CD8-positive, alpha-beta memory T cell (primary cell): ENCODE data around the gene HMGXB3. TPM values are rescaled to one million over a fixed set of nuclear protein-coding genes. Genes with fewer than 3 reads are reported as not detected.

Source experiments
- CTCF ChIA-PET: fragments of 350-600 bp; sonication (Branson Sonifier 250); formaldehyde crosslinking; loops from one replicate; lab custom pipeline; 2021; ENCODE audit warnings: antibody characterized with exemption; lab: Charles Lee
- POLR2A ChIA-PET: fragments of 350-600 bp; sonication (Branson Sonifier 250); formaldehyde crosslinking; loops from one replicate; lab custom pipeline; 2021; ENCODE audit warnings: antibody characterized with exemption; lab: Charles Lee
- DNase-seq, 5 donors: peaks; one replicate each; pipeline versions ENCODE4 v3.0.0 to v3.0.0-alpha.2; 2020 to 2022; ENCODE audit warnings: mixed read lengths in 1 of 5
- H3K27ac ChIP-seq: one replicate; pipeline ENCODE4 v1.7.0; 2013; ENCODE audit warnings: low read depth, mild to moderate bottlenecking, low read length, moderate library complexity
- H3K27me3 ChIP-seq: 2 replicates; pipeline ENCODE4 v1.7.0; 2013; ENCODE audit warnings: low read length, mild to moderate bottlenecking; ENCODE audit not compliant: insufficient read depth, poor library complexity, severe bottlenecking
- H3K36me3 ChIP-seq: 2 replicates; pipeline ENCODE4 v1.7.0; 2013; ENCODE audit warnings: mild to moderate bottlenecking, low read length, moderate library complexity; ENCODE audit not compliant: insufficient read depth
- H3K4me1 ChIP-seq: 2 replicates; pipeline ENCODE4 v1.7.0; 2013; ENCODE audit warnings: mild to moderate bottlenecking, low read length, moderate library complexity; ENCODE audit not compliant: insufficient read depth
- H3K4me3 ChIP-seq: 2 replicates; pipeline ENCODE4 v1.7.0; 2013; ENCODE audit warnings: mild to moderate bottlenecking, low read length
- H3K9me3 ChIP-seq: 2 replicates; pipeline ENCODE4 v1.7.0; 2013; ENCODE audit warnings: mild to moderate bottlenecking, low read length
- H3K27ac Mint-ChIP-seq, 8 donors: one replicate each; pipeline ENCODE4 v1.8.0; 2020 to 2021; ENCODE audit warnings: mixed read lengths in 8 of 8, mild to moderate bottlenecking in 6 of 8, inconsistent platforms in 3 of 8, moderate library complexity in 3 of 8
- H3K27me3 Mint-ChIP-seq, 2 donors: one replicate each; pipeline ENCODE4 v1.8.0; 2020 to 2021; ENCODE audit warnings: mixed read lengths in 2 of 2, mild to moderate bottlenecking in 1 of 2, moderate library complexity in 1 of 2
- H3K36me3 Mint-ChIP-seq, 3 donors: one replicate each; pipeline ENCODE4 v1.8.0; 2020 to 2021; ENCODE audit warnings: mixed read lengths in 3 of 3, inconsistent platforms in 1 of 3, mild to moderate bottlenecking in 1 of 3
- H3K4me1 Mint-ChIP-seq, 3 donors: one replicate each; pipeline ENCODE4 v1.8.0; 2020 to 2021; ENCODE audit warnings: mixed read lengths in 3 of 3, inconsistent platforms in 1 of 3, mild to moderate bottlenecking in 1 of 3
- H3K4me3 Mint-ChIP-seq, 7 donors: one replicate each; pipeline ENCODE4 v1.8.0; 2020 to 2021; ENCODE audit warnings: mixed read lengths in 7 of 7, mild to moderate bottlenecking in 6 of 7, moderate library complexity in 4 of 7, inconsistent platforms in 2 of 7
- H3K9me3 Mint-ChIP-seq, 5 donors: one replicate each; pipeline ENCODE4 v1.8.0; 2020 to 2022; ENCODE audit warnings: mixed read lengths in 5 of 5, mild to moderate bottlenecking in 3 of 5, moderate library complexity in 2 of 5, inconsistent platforms in 1 of 5
- polyA plus RNA-seq: library from polyadenylated mRNA; unstranded; fragments of 300-500 nt; fragmentation: Illumina TruSeq; gene quantifications from one replicate; pipeline ENCODE4 v1.2.3, GENCODE V29; 2021
- total RNA-seq, 2 experiments: library from RNA; stranded (reverse); gene quantifications; one replicate each; pipeline ENCODE4 v1.2.3, GENCODE V29; 2021

HMGXB3 gene
- 10 to 100 TPM; 36.8 to 40.7 TPM for total RNA-seq
- polyA plus RNA-seq, result 15.3 TPM

DNA sequence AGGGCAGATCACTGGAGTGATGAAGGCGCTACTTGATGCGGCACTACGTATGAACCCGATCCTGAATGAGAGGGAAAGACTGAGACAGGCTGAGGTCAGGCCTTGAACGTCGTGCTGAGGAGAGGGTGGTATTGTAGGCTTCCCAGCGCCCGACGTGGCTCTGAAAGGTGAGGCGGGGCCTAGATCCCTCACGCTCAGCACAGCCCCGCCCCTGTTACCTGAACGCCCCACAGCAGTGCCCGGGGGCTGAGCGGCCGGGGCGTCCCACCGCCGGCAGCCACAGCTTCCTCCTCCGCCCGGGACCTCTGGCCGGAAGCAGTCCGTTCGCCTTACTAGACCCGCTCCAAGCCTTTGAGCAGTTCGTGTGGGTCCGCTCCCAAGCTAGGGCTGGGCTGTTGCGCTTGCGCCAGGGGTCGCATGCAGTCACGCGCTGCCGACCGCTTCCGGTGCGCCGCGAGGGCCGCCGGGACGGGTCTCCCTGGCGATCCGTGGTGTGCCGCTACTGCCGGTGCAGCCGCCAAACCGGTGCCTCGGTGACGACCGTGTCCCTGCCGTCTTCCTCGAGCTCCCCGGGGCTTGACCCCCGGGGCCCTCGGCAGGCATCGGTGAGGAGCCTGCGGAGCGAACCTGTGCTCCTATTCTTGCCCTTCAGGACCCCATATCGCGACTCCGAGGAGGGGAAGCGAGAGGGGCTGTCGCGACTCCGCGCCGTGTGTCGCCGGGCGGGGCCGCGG is at the start of gene HMGXB3, which contains the start of gene TIGD6:
HMGXB3 (plus strand) TSS at position 484 of the 734 bp plus-strand sequence. CDS start 4,114 bp downstream, outside the sequence.
TIGD6 (minus strand) TSS at position 399 of the 734 bp plus-strand sequence. CDS start 4,306 bp downstream, outside the sequence.
- ChIA-PET CTCF (interaction anchor here (0.8 to 2.5 kb wide), 8 partner anchors 9 to 363 kb away, joined by 3 to 11 read pairs (median 4); no protein-coding TSS in a partner anchor), POLR2A (interaction anchor here (0.6 to 1.3 kb wide), 6 partner anchors 39 to 1771 kb away, joined by 3 to 6 read pairs (median 4); partner anchors contain the start of genes G3BP1, PCYOX1L, RBM22 and SLC26A2)
- Histone ChIP-seq H3K27me3 (no peaks in the 10 kb centered on the region), H3K4me3 (peak within 1 kb of the TSS; percentile 81), H3K4me1 (peaks cover 20% of the 10 kb centered on the region), H3K27ac (peak within 1 kb of the TSS; percentile 73), H3K36me3 (no peaks in the 10 kb centered on the region), H3K9me3 (no peaks in the 10 kb centered on the region)
- no peaks in the 10 kb centered on the region for H3K27me3 Mint-ChIP-seq
- H3K9me3 Mint-ChIP-seq, result no peaks in the 10 kb centered on the region
- H3K27ac Mint-ChIP-seq, result peak within 1 kb of the TSS; percentile 79 to 97 (median 94)
- peak; percentile 69 to 86 (median 81) for DNase-seq
- peaks cover 0 to 40% (median 9%) of the 10 kb centered on the region in 3 donors for H3K36me3 Mint-ChIP-seq
- peaks cover 35 to 56% (median 47%) of the 10 kb centered on the region in 3 donors for H3K4me1 Mint-ChIP-seq
- H3K4me3 Mint-ChIP-seq, result peak within 1 kb of the TSS; percentile 89 to 96 (median 90)

- no peak for DNase-seq
- H3K27me3 Mint-ChIP-seq, result peaks cover 3 to 30% of the 10 kb centered on the region in 2 donors
- H3K27ac Mint-ChIP-seq, result no peak overlapping the region
- Histone ChIP-seq H3K27ac (no peak overlapping the region), H3K36me3 (no peaks in the 10 kb centered on the region), H3K4me3 (no peak overlapping the region), H3K27me3 (no peaks in the 10 kb centered on the region), H3K4me1 (no peaks in the 10 kb centered on the region), H3K9me3 (no peaks in the 10 kb centered on the region)
- POLR2A ChIA-PET, result interaction anchor here (1.4 kb wide), 1 partner anchor 9 kb away, joined by 4 read pairs; the partner anchor contains the start of gene SLC26A2
- H3K4me3 Mint-ChIP-seq, result no peak overlapping the region
- H3K9me3 Mint-ChIP-seq, result no peaks in the 10 kb centered on the region
- no peaks in the 10 kb centered on the region for H3K36me3 Mint-ChIP-seq
- CTCF ChIA-PET, result interaction anchor here (0.5 to 1.1 kb wide), 2 partner anchors 39 to 116 kb away, joined by 3 read pairs; no protein-coding TSS in a partner anchor
- no peaks in the 10 kb centered on the region for H3K4me1 Mint-ChIP-seq
These were observed 49.3 kb upstream of the HMGXB3 start for GRCh38 chr5:149951138-149951749.

- Histone ChIP-seq H3K4me3 (no peak overlapping the region), H3K9me3 (no peaks in the 10 kb centered on the region), H3K36me3 (no peaks in the 10 kb centered on the region), H3K4me1 (no peaks in the 10 kb centered on the region), H3K27ac (no peak overlapping the region), H3K27me3 (no peaks in the 10 kb centered on the region)
- no peak overlapping the region for H3K27ac Mint-ChIP-seq
- H3K36me3 Mint-ChIP-seq, result no peaks in the 10 kb centered on the region
- H3K9me3 Mint-ChIP-seq, result no peaks in the 10 kb centered on the region
- no peak for DNase-seq
- CTCF ChIA-PET, result no interaction called here
- H3K27me3 Mint-ChIP-seq, result peaks cover 0 to 9% of the 10 kb centered on the region in 2 donors
- H3K4me3 Mint-ChIP-seq, result no peak overlapping the region
- POLR2A ChIA-PET, result no interaction called here
- no peaks in the 10 kb centered on the region for H3K4me1 Mint-ChIP-seq
These were observed 47.0 kb upstream of the HMGXB3 start for GRCh38 chr5:149953436-149954121.

- Histone ChIP-seq H3K27me3 (no peaks in the 10 kb centered on the region), H3K4me3 (no peak overlapping the region), H3K36me3 (no peaks in the 10 kb centered on the region), H3K27ac (no peak overlapping the region), H3K4me1 (peaks cover 4% of the 10 kb centered on the region), H3K9me3 (no peaks in the 10 kb centered on the region)
- H3K9me3 Mint-ChIP-seq, result no peaks in the 10 kb centered on the region
- ChIA-PET POLR2A (no interaction called here), CTCF (no interaction called here)
- H3K4me1 Mint-ChIP-seq, result peaks cover 6 to 10% (median 7%) of the 10 kb centered on the region in 3 donors
- H3K36me3 Mint-ChIP-seq, result peaks cover 0 to 1% (median 0%) of the 10 kb centered on the region in 3 donors
- H3K27ac Mint-ChIP-seq, result no peak overlapping the region
- peaks cover 0 to 3% of the 10 kb centered on the region in 2 donors for H3K27me3 Mint-ChIP-seq
- no peak overlapping the region for H3K4me3 Mint-ChIP-seq
- no peak for DNase-seq
These were observed 45.7 kb upstream of the HMGXB3 start for GRCh38 chr5:149954798-149955197.

GRCh38 chr5:149956685-149957084 is 43.9 kb upstream of the HMGXB3 start:
- DNase-seq, result no peak
- Mint-ChIP-seq H3K36me3 (peaks cover 0 to 10% (median 0%) of the 10 kb centered on the region in 3 donors), H3K4me1 (peaks cover 16 to 24% (median 21%) of the 10 kb centered on the region in 3 donors), H3K27ac (peak overlapping the region in 1 of 8 donors; percentile 69), H3K4me3 (no peak overlapping the region), H3K27me3 (peaks cover 0 to 3% of the 10 kb centered on the region in 2 donors), H3K9me3 (no peaks in the 10 kb centered on the region)
- no peak overlapping the region for H3K27ac ChIP-seq
- ChIA-PET POLR2A (no interaction called here), CTCF (no interaction called here)
- no peak overlapping the region for H3K4me3 ChIP-seq
- H3K27me3 ChIP-seq, result no peaks in the 10 kb centered on the region
- H3K4me1 ChIP-seq, result peaks cover 14% of the 10 kb centered on the region
- no peaks in the 10 kb centered on the region for H3K36me3 ChIP-seq
- no peaks in the 10 kb centered on the region for H3K9me3 ChIP-seq

- H3K27me3 Mint-ChIP-seq, result no peaks in the 10 kb centered on the region
- no peak for DNase-seq
- Histone ChIP-seq H3K4me1 (peaks cover 18% of the 10 kb centered on the region), H3K36me3 (no peaks in the 10 kb centered on the region), H3K4me3 (no peak overlapping the region), H3K27me3 (no peaks in the 10 kb centered on the region), H3K27ac (no peak overlapping the region), H3K9me3 (no peaks in the 10 kb centered on the region)
- ChIA-PET CTCF (interaction anchor here (1.8 to 2.0 kb wide), 2 partner anchors 10 to 33 kb away, joined by 7 to 9 read pairs; no protein-coding TSS in a partner anchor), POLR2A (interaction anchor here (0.9 kb wide), 1 partner anchor 43 kb away, joined by 3 read pairs; the partner anchor contains the start of genes HMGXB3 and TIGD6)
- peaks cover 28 to 36% (median 33%) of the 10 kb centered on the region in 3 donors for H3K4me1 Mint-ChIP-seq
- H3K4me3 Mint-ChIP-seq, result no peak overlapping the region
- peaks cover 0 to 11% (median 3%) of the 10 kb centered on the region in 3 donors for H3K36me3 Mint-ChIP-seq
- no peak overlapping the region for H3K27ac Mint-ChIP-seq
- no peaks in the 10 kb centered on the region for H3K9me3 Mint-ChIP-seq
These were observed 42.7 kb upstream of the HMGXB3 start for GRCh38 chr5:149957855-149958254.

DNA sequence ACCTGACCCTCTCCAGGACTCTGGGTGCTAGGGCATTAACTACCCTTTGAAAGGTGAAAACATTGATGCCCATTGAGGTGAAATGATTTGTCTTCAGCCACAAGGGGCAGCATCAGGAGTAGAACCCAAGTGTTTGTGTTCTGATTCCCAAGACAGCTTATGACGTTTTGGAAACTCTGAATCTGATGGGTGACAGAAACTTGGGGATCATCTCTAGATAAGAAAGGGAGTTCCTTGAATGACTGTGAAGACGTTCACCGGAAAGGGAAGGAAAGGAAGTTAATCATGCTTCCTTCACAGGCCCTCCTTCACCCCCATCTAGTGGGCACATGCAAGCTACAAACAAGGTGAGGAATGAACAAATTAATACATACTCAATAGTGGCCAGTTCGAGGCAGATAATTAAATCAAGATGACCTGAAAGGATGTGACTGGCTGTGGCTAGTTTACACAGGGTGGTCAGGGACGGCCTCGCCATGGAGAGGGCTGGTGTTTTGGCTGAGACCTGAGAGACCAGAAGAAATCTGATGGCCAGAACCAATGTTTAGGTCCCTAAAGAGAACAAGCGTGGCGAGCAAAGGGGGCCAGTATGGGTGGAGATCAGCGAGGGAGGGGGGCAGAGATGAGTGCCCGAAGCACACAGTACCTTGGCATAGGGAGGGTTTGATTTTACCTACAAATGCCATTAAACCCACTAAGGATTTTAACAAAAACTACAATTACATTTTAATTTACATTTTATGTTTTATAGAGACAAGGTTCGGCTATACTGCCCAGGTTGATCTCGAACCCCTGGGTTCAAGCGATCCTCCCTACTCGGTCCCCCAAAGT is 40.9 kb upstream of the HMGXB3 start:
- Mint-ChIP-seq H3K36me3 (peaks cover 0 to 13% (median 4%) of the 10 kb centered on the region in 3 donors), H3K27me3 (no peaks in the 10 kb centered on the region), H3K9me3 (no peaks in the 10 kb centered on the region), H3K4me3 (peak overlapping the region; percentile 91 to 98 (median 96)), H3K27ac (peak overlapping the region; percentile 85 to 99 (median 96)), H3K4me1 (peaks cover 28 to 40% (median 38%) of the 10 kb centered on the region in 3 donors)
- no peaks in the 10 kb centered on the region for H3K36me3 ChIP-seq
- H3K4me1 ChIP-seq, result peaks cover 18% of the 10 kb centered on the region
- no peaks in the 10 kb centered on the region for H3K9me3 ChIP-seq
- H3K27ac ChIP-seq, result peak overlapping the region; percentile 83
- H3K4me3 ChIP-seq, result peak overlapping the region; percentile 82
- POLR2A ChIA-PET, result interaction anchor here (0.6 to 1.3 kb wide), 6 partner anchors 9 to 1293 kb away, joined by 3 to 6 read pairs (median 4); partner anchors contain the start of genes HMGXB3 and TIGD6
- peak; percentile 3 to 53 (median 26) for DNase-seq
- no peaks in the 10 kb centered on the region for H3K27me3 ChIP-seq
- CTCF ChIA-PET, result interaction anchor here (0.6 to 3.0 kb wide), 15 partner anchors 8 to 126 kb away, joined by 3 to 10 read pairs (median 4); partner anchors contain the start of gene TIGD6
